ENCODE data around the gene ZNF775.
"Not testable (repeated sequence)": the region's sequence is repeated elsewhere in the genome, so short reads cannot be mapped to it uniquely, and the experiment has no call there.

Gene ZNF775

GRCh38 chr7:150381785-150382122 is 2.6 kb downstream of the ZNF775 start:
- in situ Hi-C loops (cut with MboI; ENCODE audit: low sequenced_read_pairs): no loop called here

- in situ Hi-C loops (cut with MboI; ENCODE audit: low sequenced_read_pairs): no loop called here
Measured at GRCh38 chr7:150382123-150382843, 3.2 kb downstream of the ZNF775 start.

- in situ Hi-C loops (cut with MboI; ENCODE audit: low sequenced_read_pairs): no loop called here
Measured at GRCh38 chr7:150382844-150383225, 3.7 kb downstream of the ZNF775 start.

GRCh38 chr7:150383710-150384397 is 4.7 kb downstream of the ZNF775 start:
- in situ Hi-C loops (cut with MboI; ENCODE audit: low sequenced_read_pairs): no loop called here

GRCh38 chr7:150384406-150385301 is 5.5 kb downstream of the ZNF775 start:
- in situ Hi-C loops (cut with MboI; ENCODE audit: low sequenced_read_pairs): no loop called here

- in situ Hi-C loops (cut with MboI; ENCODE audit: low sequenced_read_pairs): no loop called here
Measured at GRCh38 chr7:150385302-150385723, 6.2 kb downstream of the ZNF775 start.

- in situ Hi-C loops (cut with MboI; ENCODE audit: low sequenced_read_pairs): not testable (repeated sequence)
Measured at GRCh38 chr7:150385884-150386283, 6.8 kb downstream of the ZNF775 start.

GRCh38 chr7:150388306-150388705 is 9.2 kb downstream of the ZNF775 start:
- in situ Hi-C loops (cut with MboI; ENCODE audit: low sequenced_read_pairs): no loop called here

GRCh38 chr7:150388709-150389531 is 9.8 kb downstream of the ZNF775 start:
- in situ Hi-C loops (cut with MboI; ENCODE audit: low sequenced_read_pairs): no loop called here

- in situ Hi-C loops (cut with MboI; ENCODE audit: low sequenced_read_pairs): no loop called here
Measured at GRCh38 chr7:150389532-150389816, 10.3 kb downstream of the ZNF775 start.

- in situ Hi-C loops (cut with MboI; ENCODE audit: low sequenced_read_pairs): no loop called here
Measured at GRCh38 chr7:150390205-150390604, 11.1 kb downstream of the ZNF775 start.

GRCh38 chr7:150393325-150393724 is 14.2 kb downstream of the ZNF775 start:
- in situ Hi-C loops (cut with MboI; ENCODE audit: low sequenced_read_pairs): no loop called here

GRCh38 chr7:150396426-150396825 is 17.3 kb downstream of the ZNF775 start:
- in situ Hi-C loops (cut with MboI; ENCODE audit: low sequenced_read_pairs): no loop called here

- in situ Hi-C loops (cut with MboI; ENCODE audit: low sequenced_read_pairs): no loop called here
Measured at GRCh38 chr7:150396851-150397260, 17.7 kb downstream of the ZNF775 start.

- in situ Hi-C loops (cut with MboI; ENCODE audit: low sequenced_read_pairs): no loop called here
Measured at GRCh38 chr7:150397346-150398107, 18.4 kb downstream of the ZNF775 start.

- in situ Hi-C loops (cut with MboI; ENCODE audit: low sequenced_read_pairs): no loop called here
Measured at GRCh38 chr7:150398108-150398964, 19.2 kb downstream of the ZNF775 start.

GRCh38 chr7:150398965-150399320 is 19.8 kb downstream of the ZNF775 start:
- in situ Hi-C loops (cut with MboI; ENCODE audit: low sequenced_read_pairs): no loop called here

- in situ Hi-C loops (cut with MboI; ENCODE audit: low sequenced_read_pairs): no loop called here
Measured at GRCh38 chr7:150399421-150400007, 20.4 kb downstream of the ZNF775 start.

Measured in HL-60/S4 treated with phorbol 12-myristate 13-acetate at 8.2 ng/mL for 4 days and 3 days (cell line).